ENCODE measurements around the gene LCP2. TPM values are rescaled to one million over a fixed set of nuclear protein-coding genes. Genes with fewer than 3 reads are reported as not detected.

LCP2 gene
- total RNA-seq, 1 experiment from 2014 or later, result not detected

DNA sequence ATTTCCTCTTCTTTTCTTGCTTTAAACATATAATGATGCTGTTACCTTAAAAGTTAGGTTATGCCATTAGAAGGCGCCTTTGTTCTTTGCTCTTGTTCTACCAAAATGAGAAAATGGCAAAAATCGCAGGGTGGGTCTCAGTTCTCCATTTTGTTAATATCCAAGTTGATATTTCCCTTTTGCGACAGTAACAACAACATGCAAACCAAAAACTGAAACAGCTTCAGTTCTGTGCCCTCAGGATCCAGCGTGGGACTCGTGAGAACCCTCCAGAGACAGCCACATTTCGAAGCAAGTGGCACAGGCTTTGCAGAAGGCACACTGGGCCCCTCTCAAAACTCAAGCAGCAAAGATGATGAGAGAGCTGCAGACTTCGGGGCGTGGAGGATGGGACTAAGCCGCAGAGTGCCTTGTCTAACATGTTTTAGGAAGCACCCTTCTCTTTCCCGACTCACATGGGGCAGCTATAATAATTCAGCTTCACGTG, 33.0 kb upstream of the LCP2 start:
- no peak for DNase-seq
- H3K9ac ChIP-seq (ENCODE audit: extremely low read depth, insufficient read length, low read length), result no peak overlapping the region
- no peak overlapping the region for H2BK12ac ChIP-seq (ENCODE audit: insufficient read length, low read depth, low read length)
- H3K79me2 ChIP-seq (ENCODE audit: insufficient read depth, low read length), result no peaks in the 10 kb centered on the region; the same call in 1 of the 2 replicates
- H2BK20ac ChIP-seq (ENCODE audit: low read depth, low read length, poor library complexity, severe bottlenecking), result no peak overlapping the region
- H4K8ac ChIP-seq (replicated peaks; ENCODE audit: insufficient read length, low read depth, low read length), result no peak overlapping the region
- no peak overlapping the region for H3K56ac ChIP-seq (ENCODE audit: insufficient read length, low read depth, low read length)
- H4K5ac ChIP-seq (ENCODE audit: insufficient read length, low read depth, low read length), result no peak overlapping the region
- no peak overlapping the region for H3K27ac ChIP-seq (ENCODE audit: insufficient read length, low read depth, low read length)
- H3K14ac ChIP-seq (ENCODE audit: insufficient read depth, low read length), result no peak overlapping the region
- no peak overlapping the region for H3K18ac ChIP-seq (ENCODE audit: insufficient read length, low read depth, low read length)
- H2AK5ac ChIP-seq (ENCODE audit: insufficient read length, low read length), result no peak overlapping the region
- H3K4me3 Mint-ChIP-seq, result no peak overlapping the region
- no peak overlapping the region for H3K4me2 ChIP-seq (ENCODE audit: insufficient read depth, insufficient read length, low read length)
- H2BK15ac ChIP-seq (ENCODE audit: low read depth, low read length), result no peak overlapping the region
- no peaks in the 10 kb centered on the region for H3K27me3 ChIP-seq (ENCODE audit: insufficient read depth, low read length)
- H3K9me3 ChIP-seq (ENCODE audit: control insufficient read depth, low read depth, low read length), result no peaks in the 10 kb centered on the region
- H3K36me3 Mint-ChIP-seq (ENCODE audit: insufficient read depth in 1 of 3, low read depth in 3 of 3), result peaks cover 0 to 5% (median 0%) of the 10 kb centered on the region in 3 experiments; a peak in 1 of 7 replicates
- WGBS (ENCODE audit: extremely low coverage, insufficient read length, low lambda C conversion rate), result no CpG with 5 or more reads among the region's 11 CpGs
- no peak overlapping the region for H3T11ph ChIP-seq (ENCODE audit: low read length)
- no peak overlapping the region for H2AFZ ChIP-seq (ENCODE audit: low read length)
- peak overlapping the region in 1 of 3 experiments; percentile 59; a peak in 2 of 7 replicates for H3K27ac Mint-ChIP-seq
- TF ChIP-seq, protein P1, sequence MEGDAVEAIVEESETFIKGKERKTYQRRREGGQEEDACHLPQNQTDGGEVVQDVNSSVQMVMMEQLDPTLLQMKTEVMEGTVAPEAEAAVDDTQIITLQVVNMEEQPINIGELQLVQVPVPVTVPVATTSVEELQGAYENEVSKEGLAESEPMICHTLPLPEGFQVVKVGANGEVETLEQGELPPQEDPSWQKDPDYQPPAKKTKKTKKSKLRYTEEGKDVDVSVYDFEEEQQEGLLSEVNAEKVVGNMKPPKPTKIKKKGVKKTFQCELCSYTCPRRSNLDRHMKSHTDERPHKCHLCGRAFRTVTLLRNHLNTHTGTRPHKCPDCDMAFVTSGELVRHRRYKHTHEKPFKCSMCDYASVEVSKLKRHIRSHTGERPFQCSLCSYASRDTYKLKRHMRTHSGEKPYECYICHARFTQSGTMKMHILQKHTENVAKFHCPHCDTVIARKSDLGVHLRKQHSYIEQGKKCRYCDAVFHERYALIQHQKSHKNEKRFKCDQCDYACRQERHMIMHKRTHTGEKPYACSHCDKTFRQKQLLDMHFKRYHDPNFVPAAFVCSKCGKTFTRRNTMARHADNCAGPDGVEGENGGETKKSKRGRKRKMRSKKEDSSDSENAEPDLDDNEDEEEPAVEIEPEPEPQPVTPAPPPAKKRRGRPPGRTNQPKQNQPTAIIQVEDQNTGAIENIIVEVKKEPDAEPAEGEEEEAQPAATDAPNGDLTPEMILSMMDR (conservative IDR thresholded peaks at IDR 0.05), result no peak
- H3K23ac ChIP-seq (ENCODE audit: insufficient read length, low read depth, low read length), result no peak overlapping the region
- H3K4ac ChIP-seq (ENCODE audit: low read depth, low read length), result no peak overlapping the region
- H4K91ac ChIP-seq (ENCODE audit: insufficient read length, low read depth, low read length), result no peak overlapping the region
- peaks cover 43 to 46% of the 10 kb centered on the region in 2 experiments for H3K4me1 Mint-ChIP-seq
- H3K9me3 Mint-ChIP-seq, result peaks cover 0 to 4% of the 10 kb centered on the region in 2 experiments; a peak in 2 of 5 replicates
- no peaks in the 10 kb centered on the region for H3K23me2 ChIP-seq (ENCODE audit: insufficient read length, low read depth, low read length, poor library complexity, severe bottlenecking)
- no peaks in the 10 kb centered on the region for H3K79me1 ChIP-seq (ENCODE audit: insufficient read depth, low read depth, low read length, poor library complexity, severe bottlenecking)
- H2BK120ac ChIP-seq (ENCODE audit: low read depth, low read length, poor library complexity, severe bottlenecking), result no peak overlapping the region
- H2BK5ac ChIP-seq (ENCODE audit: insufficient read length, low read length), result no peak overlapping the region
- peaks cover 12% of the 10 kb centered on the region; the same call in 1 of the 2 replicates for H3K4me1 ChIP-seq (ENCODE audit: insufficient read depth, low read length)
- H3K27me3 Mint-ChIP-seq (ENCODE audit: low read depth), result peaks cover 4% of the 10 kb centered on the region
- H4K20me1 ChIP-seq (ENCODE audit: control insufficient read depth, insufficient read depth, insufficient read length), result no peaks in the 10 kb centered on the region

All from H9 (cell line).